NB4 (cell line): ENCODE data around the gene MIB1.

Experiments used
- MYC ChIP-seq: IDR thresholded peaks from 2 replicates; pipeline ENCODE4 v1.6.1; 2011; ENCODE audit warnings: low read depth, low read length
- POLR2A ChIP-seq: IDR thresholded peaks from 2 replicates; pipeline ENCODE4 v1.6.1; 2011; ENCODE audit warnings: mild to moderate bottlenecking; ENCODE audit not compliant: insufficient read length; ENCODE audit errors: extremely low read depth
- TF ChIP-seq, protein P1 (sequence below): IDR thresholded peaks from one replicate; pipeline ENCODE4 v1.5.1; 2012; ENCODE audit warnings: low read depth, low read length
- TF ChIP-seq, protein P2 (sequence below): IDR thresholded peaks from 2 replicates; pipeline ENCODE4 v1.6.1; 2011; ENCODE audit warnings: low read depth, low read length

DNA sequence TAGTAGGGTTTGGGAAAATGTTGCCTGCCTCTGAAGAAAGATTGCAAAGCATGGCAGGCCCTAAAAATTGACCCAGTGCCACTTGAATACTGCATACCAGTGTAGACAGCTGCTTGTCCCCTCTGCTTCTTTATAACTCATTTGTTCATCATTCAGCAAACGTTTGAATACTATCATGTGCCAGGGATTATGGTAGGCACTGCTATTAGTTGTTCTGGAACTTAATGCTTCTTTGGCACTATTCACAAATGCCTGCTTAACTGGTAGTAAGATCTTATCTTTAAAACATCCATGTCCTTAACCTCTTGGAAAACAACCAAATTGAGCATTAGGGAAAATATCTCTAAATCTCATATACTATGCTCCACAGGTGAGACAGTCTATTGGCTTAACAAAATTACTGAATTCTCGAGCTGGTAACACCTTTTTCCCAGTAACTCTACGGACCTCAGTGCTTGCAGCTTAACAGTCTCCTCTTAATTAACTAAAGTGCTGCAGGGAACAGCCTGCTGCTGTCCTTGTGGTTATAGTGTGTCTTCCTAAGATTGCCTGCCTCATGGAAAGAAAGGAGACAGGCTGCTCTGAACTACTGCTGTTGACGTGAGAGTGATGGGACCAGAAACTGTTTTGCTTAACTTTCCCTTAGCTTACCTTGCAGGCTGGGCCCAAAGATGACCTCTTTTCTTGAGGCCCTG lies 93.2 kb downstream of the MIB1 start:
- TF ChIP-seq, protein P1, sequence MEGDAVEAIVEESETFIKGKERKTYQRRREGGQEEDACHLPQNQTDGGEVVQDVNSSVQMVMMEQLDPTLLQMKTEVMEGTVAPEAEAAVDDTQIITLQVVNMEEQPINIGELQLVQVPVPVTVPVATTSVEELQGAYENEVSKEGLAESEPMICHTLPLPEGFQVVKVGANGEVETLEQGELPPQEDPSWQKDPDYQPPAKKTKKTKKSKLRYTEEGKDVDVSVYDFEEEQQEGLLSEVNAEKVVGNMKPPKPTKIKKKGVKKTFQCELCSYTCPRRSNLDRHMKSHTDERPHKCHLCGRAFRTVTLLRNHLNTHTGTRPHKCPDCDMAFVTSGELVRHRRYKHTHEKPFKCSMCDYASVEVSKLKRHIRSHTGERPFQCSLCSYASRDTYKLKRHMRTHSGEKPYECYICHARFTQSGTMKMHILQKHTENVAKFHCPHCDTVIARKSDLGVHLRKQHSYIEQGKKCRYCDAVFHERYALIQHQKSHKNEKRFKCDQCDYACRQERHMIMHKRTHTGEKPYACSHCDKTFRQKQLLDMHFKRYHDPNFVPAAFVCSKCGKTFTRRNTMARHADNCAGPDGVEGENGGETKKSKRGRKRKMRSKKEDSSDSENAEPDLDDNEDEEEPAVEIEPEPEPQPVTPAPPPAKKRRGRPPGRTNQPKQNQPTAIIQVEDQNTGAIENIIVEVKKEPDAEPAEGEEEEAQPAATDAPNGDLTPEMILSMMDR, result no peak
- no peak for TF ChIP-seq MYC
- TF ChIP-seq POLR2A, result no peak
- TF ChIP-seq, protein P2, sequence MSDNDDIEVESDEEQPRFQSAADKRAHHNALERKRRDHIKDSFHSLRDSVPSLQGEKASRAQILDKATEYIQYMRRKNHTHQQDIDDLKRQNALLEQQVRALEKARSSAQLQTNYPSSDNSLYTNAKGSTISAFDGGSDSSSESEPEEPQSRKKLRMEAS, result no peak
